ENCODE measurements around the gene CGA.

GRCh38 chr6:87040729-87041128, 54.2 kb downstream of the CGA start:
- no peak for TF ChIP-seq YY1 (IDR thresholded peaks at IDR 0.05; ENCODE audit: insufficient read depth, insufficient read length)
- no peak for TF ChIP-seq ZNF274 (IDR thresholded peaks at IDR 0.05; ENCODE audit: low read depth, low read length)
- TF ChIP-seq SUZ12 (IDR thresholded peaks at IDR 0.05; ENCODE audit: extremely low read depth, insufficient read depth, insufficient read length): no peak
